Measurements from ENCODE around the gene EIF3A. TPM values are rescaled to one million over a fixed set of nuclear protein-coding genes. Genes with fewer than 3 reads are reported as not detected.

The EIF3A gene
- total and polyA plus RNA-seq, 12 donors: 26.0 to 197 (median 93.3) TPM

DNA sequence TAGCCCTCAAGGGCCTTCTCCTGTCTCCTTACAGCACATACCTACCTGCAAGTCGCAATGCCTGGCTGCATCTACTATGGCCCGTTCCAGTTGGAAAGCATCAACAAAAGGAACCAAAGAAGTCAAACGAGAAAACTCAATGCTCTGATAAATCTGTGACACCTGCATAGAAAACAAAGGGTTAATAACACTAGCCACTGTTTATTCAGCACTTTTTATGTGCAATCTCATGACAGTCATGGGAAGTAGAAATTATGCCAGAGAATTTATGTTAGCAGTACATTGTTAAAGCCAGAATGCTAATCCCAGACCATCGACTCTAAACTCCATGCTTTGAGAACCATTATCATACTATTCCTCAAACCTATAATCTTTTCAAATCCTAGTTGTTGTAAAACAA is 21.1 kb downstream of the EIF3A start:
- no peaks in the 10 kb centered on the region for H3K9me3 ChIP-seq (replicated peaks in 1 of 3)
- no peaks in the 10 kb centered on the region for H3K27me3 ChIP-seq
- H3K4me3 ChIP-seq: no peak overlapping the region
- intact Hi-C loops (cut with DNase I): no loop called here
- TF ChIP-seq POLR2A (IDR thresholded peaks at IDR 0.05): no peak
- no peak for TF ChIP-seq CTCF (IDR thresholded peaks at IDR 0.05)
- no peak for DNase-seq
- H3K4me1 ChIP-seq (replicated peaks in 1 of 2): no peaks in the 10 kb centered on the region
- H3K27ac ChIP-seq: no peak overlapping the region
- H3K36me3 ChIP-seq (replicated peaks in 1 of 2): peaks cover 0 to 96% of the 10 kb centered on the region in 2 donors
- 79 to 88% (median 85%) methylated on average over 4 of the region's 4 CpGs for WGBS, 4 donors

DNA sequence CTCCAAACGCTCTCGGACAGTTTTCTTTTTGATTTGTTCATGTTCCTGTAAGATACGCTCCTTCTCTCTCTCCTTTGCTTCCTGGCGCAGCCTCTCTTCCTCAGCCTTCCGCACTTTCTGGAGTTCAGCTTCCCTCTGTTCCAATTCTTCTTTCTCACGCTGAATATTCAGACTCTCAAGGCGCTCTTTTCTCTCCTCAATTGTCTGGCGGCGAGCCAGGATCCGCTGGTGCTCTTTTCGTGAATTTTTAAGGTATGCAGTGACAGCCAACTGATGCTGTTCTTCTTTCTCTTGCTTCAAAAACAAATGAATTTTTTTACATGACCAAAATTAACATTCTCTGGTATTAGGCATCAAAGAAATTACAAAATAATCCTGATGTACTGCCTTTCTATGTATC is 22.6 kb downstream of the EIF3A start:
- intact Hi-C loops (cut with DNase I): no loop called here

DNA sequence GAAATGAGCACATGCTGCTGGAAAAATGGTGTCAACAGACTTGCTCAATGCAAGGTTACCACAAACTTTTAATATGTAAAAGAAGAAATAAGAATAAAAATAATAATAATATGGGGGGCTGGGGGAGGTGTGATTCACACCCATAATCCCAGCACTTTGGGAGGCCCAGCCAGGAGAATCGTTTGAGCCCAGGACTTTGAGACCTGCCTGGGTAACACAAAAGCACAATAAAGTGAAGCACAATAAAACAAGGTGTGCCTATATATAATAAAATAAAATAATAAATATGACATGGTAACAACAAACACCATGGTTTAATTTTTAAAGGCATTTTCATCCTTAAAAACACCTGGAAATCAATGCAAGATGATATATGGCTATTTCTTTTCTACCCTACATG is 25.1 kb downstream of the EIF3A start:
- TF ChIP-seq POLR2A (IDR thresholded peaks at IDR 0.05) (no peak), CTCF (IDR thresholded peaks at IDR 0.05) (no peak)
- Histone ChIP-seq H3K9me3 (replicated peaks in 1 of 3) (no peaks in the 10 kb centered on the region), H3K27me3 (no peaks in the 10 kb centered on the region), H3K27ac (no peak overlapping the region), H3K4me1 (replicated peaks in 1 of 2) (no peaks in the 10 kb centered on the region), H3K4me3 (no peak overlapping the region), H3K36me3 (replicated peaks in 1 of 2) (peaks cover 0 to 97% of the 10 kb centered on the region in 2 donors)
- intact Hi-C loops (cut with DNase I): no loop called here
- DNase-seq: no peak
- WGBS, 4 donors: 84 to 90% (median 85%) methylated on average over 1 of the region's 1 CpG

More for the DNA sequence above, 22.6 kb downstream of the EIF3A start:
- peaks cover 0 to 95% of the 10 kb centered on the region in 2 donors for H3K36me3 ChIP-seq (replicated peaks in 1 of 2)
- WGBS, 4 donors: 89 to 94% (median 91%) methylated on average over 11 of the region's 11 CpGs
- H3K27me3 ChIP-seq: no peaks in the 10 kb centered on the region
- TF ChIP-seq POLR2A (IDR thresholded peaks at IDR 0.05) (no peak), CTCF (IDR thresholded peaks at IDR 0.05) (no peak)
- no peaks in the 10 kb centered on the region for H3K4me1 ChIP-seq (replicated peaks in 1 of 2)
- H3K9me3 ChIP-seq (replicated peaks in 1 of 3): no peaks in the 10 kb centered on the region
- no peak overlapping the region for H3K27ac ChIP-seq
- no peak overlapping the region for H3K4me3 ChIP-seq
- no peak for DNase-seq

- Histone ChIP-seq H3K27ac (no peak overlapping the region), H3K27me3 (no peaks in the 10 kb centered on the region), H3K4me1 (replicated peaks in 1 of 2) (no peaks in the 10 kb centered on the region), H3K9me3 (replicated peaks in 1 of 3) (no peaks in the 10 kb centered on the region), H3K36me3 (replicated peaks in 1 of 2) (peaks cover 0 to 97% of the 10 kb centered on the region in 2 donors), H3K4me3 (no peak overlapping the region)
- TF ChIP-seq CTCF (IDR thresholded peaks at IDR 0.05) (no peak), POLR2A (IDR thresholded peaks at IDR 0.05) (no peak)
- DNase-seq: no peak
- intact Hi-C loops (cut with DNase I): no loop called here
- WGBS, 4 donors: 87 to 96% (median 90%) methylated on average over 3 of the region's 3 CpGs
Observed at GRCh38 chr10:119051775-119052174, 28.8 kb downstream of the EIF3A start.
